GM19397 (cell line): ENCODE results near the gene RBM4.
A peak's percentile ranks its signal among the peaks of the same experiment; 100 is the strongest.
"Not testable (repeated sequence)": the region's sequence is repeated elsewhere in the genome, so short reads cannot be mapped to it uniquely, and the experiment has no call there.

Experiments
- ATAC-seq: cut with Tn5 transposase; IDR thresholded peaks from one replicate; pipeline ENCODE4 v1.9.1; 2021; ENCODE audit warnings: mild to moderate bottlenecking, moderate library complexity; ENCODE audit not compliant: unreplicated experiment

RBM4 gene, protein sequence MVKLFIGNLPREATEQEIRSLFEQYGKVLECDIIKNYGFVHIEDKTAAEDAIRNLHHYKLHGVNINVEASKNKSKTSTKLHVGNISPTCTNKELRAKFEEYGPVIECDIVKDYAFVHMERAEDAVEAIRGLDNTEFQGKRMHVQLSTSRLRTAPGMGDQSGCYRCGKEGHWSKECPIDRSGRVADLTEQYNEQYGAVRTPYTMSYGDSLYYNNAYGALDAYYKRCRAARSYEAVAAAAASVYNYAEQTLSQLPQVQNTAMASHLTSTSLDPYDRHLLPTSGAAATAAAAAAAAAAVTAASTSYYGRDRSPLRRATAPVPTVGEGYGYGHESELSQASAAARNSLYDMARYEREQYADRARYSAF

GRCh38 chr11:66638177-66639065 lies at the start of gene RBM4:
Gene RBM4 (plus strand): TSS chr11:66638703. CDS start chr11:66639712, 1,009 bp downstream.
- ATAC-seq = peak; percentile 95

GRCh38 chr11:66589315-66589714 lies 49.2 kb upstream of the RBM4 start:
- ATAC-seq = not testable (repeated sequence)

DNA sequence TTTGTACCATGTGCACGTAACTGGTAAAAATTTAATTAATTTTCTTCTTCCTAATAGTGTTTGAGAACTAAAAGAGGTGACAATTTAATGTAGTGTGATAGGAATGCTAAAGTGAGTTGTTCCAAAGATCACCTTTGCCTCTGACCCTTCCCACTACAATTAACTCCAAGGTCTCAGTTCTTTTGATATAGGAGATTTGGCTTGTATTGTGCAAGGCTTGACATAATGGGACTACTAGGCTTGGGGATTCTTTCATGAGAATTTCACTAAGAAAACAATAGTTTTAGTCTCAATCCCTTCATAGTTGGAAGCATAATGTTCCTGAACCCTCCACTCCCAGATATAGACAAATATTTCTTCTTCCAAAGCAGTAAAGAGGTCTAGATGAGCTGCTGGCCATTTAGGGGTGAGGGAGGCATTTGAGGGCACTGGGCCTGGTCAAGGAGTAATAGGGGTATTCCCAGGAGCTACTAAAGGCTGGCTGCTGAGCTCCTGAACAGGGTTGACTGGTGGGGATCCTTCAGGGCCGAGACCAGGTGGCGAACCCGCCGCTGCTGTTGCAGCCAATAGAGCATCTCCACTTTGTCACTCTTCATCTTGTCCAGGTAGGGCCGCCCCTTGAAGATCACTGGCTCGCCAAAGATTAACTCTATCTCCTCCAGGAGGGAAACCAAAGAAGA lies 48.4 kb upstream of the RBM4 start:
- ATAC-seq = no peak

- no peak for ATAC-seq
Observed at GRCh38 chr11:66591175-66591574, 47.3 kb upstream of the RBM4 start.

DNA sequence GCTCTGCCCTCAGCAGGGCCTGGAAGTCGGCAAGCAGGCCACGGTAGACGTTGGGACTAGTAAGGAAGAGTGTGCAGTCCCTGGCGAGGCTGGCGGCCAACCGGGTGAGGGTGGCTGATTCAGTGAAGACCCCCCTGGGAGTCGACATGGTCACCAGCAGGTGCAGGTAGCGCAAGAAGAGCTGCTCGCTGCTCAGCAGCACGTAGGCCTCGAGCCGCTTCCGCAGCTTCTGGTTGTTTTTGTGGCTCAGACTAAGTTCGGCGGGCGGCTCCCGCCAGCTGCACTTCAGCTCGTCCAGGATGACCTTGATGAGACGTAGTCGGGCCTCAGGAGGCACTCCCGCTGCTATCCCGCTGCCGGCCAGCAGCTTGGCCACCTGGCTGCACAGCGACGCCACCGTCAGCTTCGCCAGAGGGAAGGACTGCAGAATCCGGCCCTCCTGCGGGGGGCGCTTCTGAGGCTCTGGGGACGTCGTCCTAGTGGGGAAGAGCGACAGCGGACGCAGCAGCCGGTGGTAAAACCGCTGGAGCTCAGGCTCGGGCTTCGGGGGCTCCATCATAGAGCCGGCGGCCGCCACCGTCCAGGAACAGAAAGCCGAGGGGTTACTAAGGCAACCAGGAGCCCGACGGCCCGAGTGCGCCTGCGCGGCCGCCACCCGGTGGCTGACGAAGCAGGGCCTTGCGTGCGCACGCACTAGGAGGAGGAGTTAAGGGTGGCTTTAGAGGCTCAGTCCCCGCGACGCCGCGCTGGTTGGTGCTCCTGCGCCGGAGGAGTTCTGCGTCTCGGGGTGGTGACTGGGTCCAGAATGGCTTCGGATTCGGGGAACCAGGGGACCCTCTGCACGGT lies 45.8 kb upstream of the RBM4 start, which contains the start of the genes CCDC87 and CCS:
Gene CCDC87 (minus strand): TSS at position 607 of the 846 bp plus-strand sequence. CDS start 48 bp downstream, at position 559.
Gene CCS (plus strand): TSS at position 729 of the 846 bp plus-strand sequence. CDS start 77 bp downstream, at position 806.
- ATAC-seq = peak; percentile 89

DNA sequence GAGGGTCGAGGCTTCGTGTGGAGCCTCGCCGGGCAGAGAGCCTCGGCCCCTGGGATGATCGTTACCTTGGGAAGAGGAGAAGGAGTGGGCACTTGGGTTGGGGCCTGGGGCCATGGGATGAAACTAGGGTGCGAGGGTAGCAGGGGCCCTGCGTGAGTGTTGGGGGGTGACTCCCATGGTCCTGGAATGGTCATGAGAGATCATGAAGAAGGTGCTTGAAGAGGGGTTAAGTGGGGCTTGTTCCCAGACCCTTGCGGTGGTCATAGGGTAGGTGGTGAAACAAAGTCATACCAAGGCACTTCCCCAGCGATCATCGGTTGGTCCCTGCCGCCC lies 45.2 kb upstream of the RBM4 start:
- no peak for ATAC-seq

DNA sequence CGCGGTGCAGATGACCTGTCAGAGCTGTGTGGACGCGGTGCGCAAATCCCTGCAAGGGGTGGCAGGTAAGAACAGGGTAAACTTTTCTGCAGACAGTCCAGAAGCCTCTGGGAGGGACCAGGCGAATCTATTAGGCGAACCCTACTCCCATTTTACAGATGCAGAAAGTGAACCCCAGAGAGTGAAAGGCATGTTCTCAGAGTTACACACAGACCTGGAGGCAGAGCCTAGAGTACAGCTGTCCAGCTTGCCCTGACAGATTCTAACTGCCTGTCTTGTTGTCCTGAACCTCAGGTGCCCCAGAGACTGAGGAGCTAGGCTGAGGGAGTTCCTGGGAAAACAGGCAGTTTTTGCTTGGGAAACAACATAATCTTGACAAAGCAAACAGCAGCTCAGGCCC lies 44.9 kb upstream of the RBM4 start:
- ATAC-seq = no peak

DNA sequence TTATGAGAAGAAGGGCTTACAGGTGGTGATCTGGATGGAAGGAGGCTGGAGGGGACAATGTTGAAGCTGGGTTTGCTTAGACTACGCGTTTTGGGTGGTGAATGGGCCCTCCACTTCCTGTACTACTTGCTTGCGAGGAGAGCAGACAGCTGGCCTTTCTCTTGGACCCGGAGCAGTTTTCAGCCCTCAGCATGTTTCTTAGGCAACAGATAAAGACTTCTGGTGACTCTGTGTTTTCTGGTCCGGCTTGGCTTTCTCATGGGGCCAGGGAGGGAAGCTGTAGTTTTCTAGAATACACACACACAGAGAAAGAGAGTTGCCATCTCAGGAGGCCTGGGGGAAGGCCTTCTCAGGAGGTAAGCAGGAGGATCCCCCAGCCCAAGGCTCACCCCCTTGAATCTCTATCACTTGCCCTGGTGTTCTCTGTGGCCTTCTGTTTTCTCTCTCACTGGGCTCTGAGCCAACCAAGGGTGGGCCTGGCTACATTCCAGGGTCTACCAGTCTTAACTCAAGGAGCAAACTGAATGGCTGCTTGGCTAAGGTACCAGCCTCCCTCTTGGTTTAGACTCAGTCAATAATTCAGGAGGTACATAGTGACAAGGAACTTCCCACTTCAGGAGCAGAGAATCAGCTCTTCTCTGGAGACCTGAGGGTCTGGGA lies 43.1 kb upstream of the RBM4 start:
- ATAC-seq = no peak

- ATAC-seq = no peak
Observed at GRCh38 chr11:66598993-66599392, 39.5 kb upstream of the RBM4 start.

DNA sequence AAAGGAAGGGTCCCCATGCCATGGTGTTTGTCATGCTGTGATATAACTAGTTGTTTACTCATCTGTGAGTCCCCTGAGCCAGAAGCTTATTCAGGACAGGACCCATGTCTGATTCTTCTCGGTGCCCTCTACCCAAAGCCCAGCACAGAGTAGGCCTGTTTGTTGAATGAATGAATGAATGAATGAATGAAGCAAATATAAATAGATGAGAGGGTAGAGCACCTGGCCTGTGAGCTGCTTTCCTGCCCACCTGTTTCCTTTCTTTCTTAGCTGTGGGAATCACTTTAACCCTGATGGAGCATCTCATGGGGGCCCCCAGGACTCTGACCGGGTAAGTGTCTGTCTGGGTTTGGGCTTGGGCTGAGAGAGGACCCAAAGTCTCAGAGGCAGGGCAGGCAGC lies 38.3 kb upstream of the RBM4 start:
- ATAC-seq = no peak

DNA sequence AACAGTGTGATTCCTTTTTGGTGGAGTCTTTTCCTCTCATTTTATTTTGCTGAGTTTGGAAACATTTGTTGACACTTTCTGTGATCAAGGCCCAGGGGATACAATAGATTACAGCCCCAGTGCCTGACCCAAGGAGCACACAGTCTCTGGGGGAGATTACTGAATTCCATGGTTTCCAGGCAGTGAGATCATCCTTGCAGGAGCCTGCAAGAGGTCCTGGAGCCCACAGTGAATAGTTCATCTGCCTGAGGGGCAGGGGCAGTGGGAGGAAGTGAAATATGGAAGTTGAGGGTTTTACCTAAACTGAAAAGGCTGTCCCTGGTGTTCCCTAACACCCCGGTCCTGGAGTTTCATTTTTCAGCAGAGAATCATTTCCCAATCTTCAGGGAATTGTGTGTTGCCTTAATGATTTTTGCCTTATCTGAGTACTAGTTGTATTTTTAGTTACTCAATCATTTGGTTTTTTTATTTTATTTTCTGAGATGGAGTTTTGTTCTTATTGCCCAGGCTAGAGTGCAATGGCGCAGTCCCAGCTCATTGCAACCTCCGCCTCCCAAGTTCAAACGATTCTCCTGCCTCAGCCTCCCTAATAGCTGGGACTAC lies 37.8 kb upstream of the RBM4 start:
- ATAC-seq = no peak

DNA sequence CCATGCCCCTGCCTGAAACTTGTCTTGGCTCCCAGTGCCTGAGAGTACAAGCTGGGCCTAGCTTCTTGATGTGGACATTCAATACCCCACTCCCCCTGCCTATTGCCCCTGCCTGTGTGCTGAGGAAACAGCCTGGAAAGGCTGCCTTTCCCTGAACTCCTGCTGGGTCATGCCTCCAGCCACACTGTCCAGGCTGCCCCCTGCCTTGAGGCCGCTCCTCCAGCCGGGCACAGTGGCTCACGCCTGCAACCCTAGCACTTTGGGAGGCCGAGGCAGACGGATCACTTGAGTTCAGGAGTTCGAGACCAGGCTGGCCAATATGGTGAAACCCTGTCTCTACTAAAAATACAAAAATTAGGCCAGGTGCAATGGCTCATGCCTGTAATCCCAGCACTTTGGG lies 35.4 kb upstream of the RBM4 start:
- no peak for ATAC-seq

DNA sequence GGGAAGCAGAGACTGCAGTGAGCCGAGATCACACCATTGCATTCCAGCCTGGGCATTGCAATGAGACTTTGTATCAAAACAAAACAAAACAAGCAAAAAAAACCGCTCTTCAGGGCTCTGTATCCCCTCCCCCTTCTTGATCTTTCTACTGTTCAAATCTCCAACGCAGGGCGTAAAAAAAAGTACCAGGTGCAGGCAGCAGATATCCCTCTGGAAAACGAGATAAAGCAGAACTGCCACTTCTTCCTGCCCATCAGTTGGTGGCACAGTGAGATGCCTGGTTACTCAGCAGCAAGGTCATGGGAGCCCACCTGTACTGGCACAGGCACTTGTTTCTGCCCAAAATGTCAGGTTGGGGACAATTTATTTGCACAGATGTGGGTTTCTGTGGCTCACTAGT lies 34.3 kb upstream of the RBM4 start:
- no peak for ATAC-seq

DNA sequence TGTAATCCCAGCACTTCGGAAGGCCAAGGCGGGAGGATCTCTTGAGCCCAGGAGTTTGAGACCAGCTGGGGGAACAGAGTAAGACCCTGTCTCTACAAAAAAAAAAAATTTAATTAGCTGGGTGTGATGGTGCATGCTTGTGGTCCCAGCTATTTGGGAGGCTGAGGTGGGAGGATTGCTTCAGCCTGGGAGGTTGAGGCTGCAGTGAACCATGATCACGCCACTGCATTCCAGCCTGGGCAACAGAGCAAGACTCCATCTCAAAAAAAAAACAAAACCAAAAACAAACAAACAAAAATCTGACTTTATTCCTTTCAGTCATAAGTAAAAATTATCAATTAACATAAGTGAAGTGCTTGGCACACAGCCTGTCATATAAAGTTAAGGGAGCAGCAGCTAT lies 31.9 kb upstream of the RBM4 start:
- not testable (repeated sequence) for ATAC-seq

GRCh38 chr11:66607126-66607834 lies 31.2 kb upstream of the RBM4 start:
- no peak for ATAC-seq

DNA sequence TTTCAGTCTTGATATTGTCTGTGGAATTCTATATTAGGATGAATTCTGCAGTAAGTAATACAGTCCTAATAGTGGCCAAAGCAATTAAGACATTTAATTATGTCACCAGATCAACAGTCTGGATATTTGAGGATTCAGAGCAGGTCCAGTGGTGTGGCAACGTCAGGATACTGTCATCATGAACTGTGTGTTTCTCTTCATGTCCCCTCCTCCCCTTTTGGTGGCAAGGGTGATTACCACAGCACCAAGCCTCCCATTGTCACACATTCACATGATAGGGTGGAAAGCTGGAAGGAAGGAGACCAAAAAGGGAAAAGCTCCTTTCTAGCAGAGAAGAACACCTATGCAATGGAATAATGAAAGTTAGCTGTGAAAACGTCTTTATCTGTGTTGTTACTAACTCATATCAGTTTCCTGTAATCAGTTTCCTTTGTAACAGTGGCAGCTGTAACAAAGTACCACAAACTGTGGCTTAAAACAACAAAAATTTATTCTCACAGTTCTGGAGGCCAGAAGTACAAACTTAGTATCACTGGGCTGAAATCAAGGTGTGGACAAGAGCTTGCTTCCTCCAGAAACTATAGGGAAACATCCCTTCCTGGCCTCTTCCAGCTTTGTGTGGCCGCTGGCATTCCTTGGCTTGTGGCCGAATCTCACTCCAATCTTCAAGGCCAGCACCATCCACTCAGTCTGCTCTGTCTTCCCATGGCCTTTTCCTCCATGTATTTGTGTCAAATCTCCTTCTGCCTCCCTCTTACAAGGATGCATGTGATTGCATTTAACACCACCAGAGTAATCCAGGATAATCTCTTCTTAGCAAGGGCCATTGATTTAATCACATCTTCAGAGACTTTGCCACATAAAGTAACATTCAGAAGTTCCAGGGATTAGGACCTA lies 28.5 kb upstream of the RBM4 start:
- no peak for ATAC-seq

- ATAC-seq = no peak
Observed at GRCh38 chr11:66612458-66612857, 26.0 kb upstream of the RBM4 start.

DNA sequence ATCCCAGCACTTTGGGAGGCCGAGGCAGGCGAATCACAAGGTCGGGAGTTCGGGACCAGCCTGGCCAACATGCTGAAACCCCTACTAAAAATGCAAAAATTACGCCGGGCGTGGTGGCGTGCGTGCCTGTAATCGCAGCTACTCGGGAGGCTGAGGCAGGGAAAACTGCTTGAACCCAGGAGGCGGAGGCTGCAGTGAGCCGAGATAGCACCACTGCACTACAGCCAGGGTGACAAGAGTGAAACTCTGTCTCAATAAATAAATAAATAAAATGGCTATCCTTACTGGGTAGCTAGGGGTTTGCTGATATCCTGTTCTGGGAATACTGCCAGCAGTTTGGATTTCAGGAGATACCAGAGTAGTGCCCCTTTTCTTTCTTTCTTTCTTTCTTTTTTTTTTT lies 24.4 kb upstream of the RBM4 start:
- ATAC-seq = no peak
